HL-60 (cell line): ENCODE data around the gene ENOX1.

Experiments
- DNase-seq, 2 experiments: peaks; one replicate each; pipeline ENCODE4 v3.0.0-alpha.2; 2010 to 2020; ENCODE audit warnings: low read depth in 1 of 2, low spot score in 1 of 2
- H3K27ac ChIP-seq: fragments of 250-450 bp; sonication (Bioruptor Pico); replicated peaks from 2 replicates; pipeline ENCODE4 v1.5.1; 2020; ENCODE audit warnings: mild to moderate bottlenecking, moderate library complexity
- H3K27me3 ChIP-seq: fragments of 250-450 bp; sonication (Bioruptor Pico); 2 replicates; pipeline ENCODE4 v1.5.1; 2021; ENCODE audit warnings: mild to moderate bottlenecking, moderate library complexity; ENCODE audit not compliant: insufficient read depth, poor library complexity, severe bottlenecking
- H3K4me3 ChIP-seq: replicated peaks from 2 replicates; pipeline ENCODE4 v1.5.1; 2011; ENCODE audit warnings: mild to moderate bottlenecking, control low read depth, low read length; ENCODE audit not compliant: insufficient read depth
- CTCF ChIP-seq: IDR thresholded peaks from one replicate; pipeline ENCODE4 v1.5.1; 2011; ENCODE audit warnings: low read length, control low read depth, inconsistent platforms; ENCODE audit not compliant: insufficient read depth
- GABPA ChIP-seq: IDR thresholded peaks from 2 replicates; pipeline ENCODE4 v1.6.1; 2012; ENCODE audit warnings: low read depth
- POLR2AphosphoS5 ChIP-seq: IDR thresholded peaks from 2 replicates; pipeline ENCODE4 v1.6.1; 2012; ENCODE audit warnings: low read depth
- REST ChIP-seq: IDR thresholded peaks from 2 replicates; pipeline ENCODE4 v1.6.1; 2012; ENCODE audit warnings: low read depth; ENCODE audit not compliant: insufficient replicate concordance
- SPI1 ChIP-seq: IDR thresholded peaks from 2 replicates; pipeline ENCODE4 v1.6.1; 2012; ENCODE audit warnings: low read depth, mild to moderate bottlenecking, borderline replicate concordance

Gene ENOX1

GRCh38 chr13:43274881-43275280 lies 511.9 kb downstream of the ENOX1 start:
- Histone ChIP-seq H3K27ac (no peak overlapping the region), H3K4me3 (no peak overlapping the region), H3K27me3 (no peaks in the 10 kb centered on the region)
- DNase-seq, result no peak
- no peak for TF ChIP-seq GABPA
- TF ChIP-seq POLR2AphosphoS5, result no peak
- no peak for TF ChIP-seq CTCF
- no peak for TF ChIP-seq REST
- no peak for TF ChIP-seq SPI1

- Histone ChIP-seq H3K27me3 (no peaks in the 10 kb centered on the region), H3K4me3 (no peak overlapping the region), H3K27ac (no peak overlapping the region)
- no peak for DNase-seq
- TF ChIP-seq GABPA (no peak), CTCF (no peak), POLR2AphosphoS5 (no peak), REST (no peak), SPI1 (no peak)
Observed at GRCh38 chr13:43273362-43273761, 513.4 kb downstream of the ENOX1 start.

- H3K27me3 ChIP-seq, result no peaks in the 10 kb centered on the region
- no peak overlapping the region for H3K27ac ChIP-seq
- H3K4me3 ChIP-seq, result no peak overlapping the region
- no peak for TF ChIP-seq SPI1
- TF ChIP-seq POLR2AphosphoS5, result no peak
- no peak for TF ChIP-seq REST
- no peak for TF ChIP-seq GABPA
- TF ChIP-seq CTCF, result no peak
- DNase-seq, result no peak
Observed at GRCh38 chr13:43272851-43273250, 513.9 kb downstream of the ENOX1 start.
